Hematopoietic multipotent progenitor cell treated with erythropoietin and hydrocortisone succinate and interleukin-3 and kit ligand, for 8 days (in vitro differentiated cells): ENCODE results near the gene RANBP3.
"Not testable (repeated sequence)": the region's sequence is repeated elsewhere in the genome, so short reads cannot be mapped to it uniquely, and the experiment has no call there.

Experiments used
- DNase-seq: peaks from one replicate; pipeline ENCODE4 v3.0.0-alpha.2; 2015

The RANBP3 gene

DNA sequence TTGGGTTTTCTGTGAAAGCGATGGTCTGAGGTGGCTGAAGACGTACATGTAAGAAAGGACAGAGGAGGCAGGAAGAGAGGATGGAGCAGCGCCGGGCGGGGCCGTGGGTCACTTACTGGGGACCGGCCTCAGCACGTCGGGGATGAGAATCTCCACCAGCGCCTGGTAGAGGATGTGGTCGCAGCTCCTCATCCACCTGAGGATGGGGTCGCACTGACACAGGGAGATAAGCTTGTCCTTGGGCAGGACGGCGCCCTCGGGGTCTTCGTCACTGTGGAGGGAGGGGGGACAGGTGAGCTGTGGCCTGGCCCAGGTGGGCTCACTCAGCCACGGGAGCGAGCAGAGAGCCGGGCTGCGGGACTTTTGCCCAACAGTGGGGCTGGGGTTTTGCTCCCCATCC is 29.0 kb upstream of the RANBP3 start:
- DNase-seq: no peak

DNA sequence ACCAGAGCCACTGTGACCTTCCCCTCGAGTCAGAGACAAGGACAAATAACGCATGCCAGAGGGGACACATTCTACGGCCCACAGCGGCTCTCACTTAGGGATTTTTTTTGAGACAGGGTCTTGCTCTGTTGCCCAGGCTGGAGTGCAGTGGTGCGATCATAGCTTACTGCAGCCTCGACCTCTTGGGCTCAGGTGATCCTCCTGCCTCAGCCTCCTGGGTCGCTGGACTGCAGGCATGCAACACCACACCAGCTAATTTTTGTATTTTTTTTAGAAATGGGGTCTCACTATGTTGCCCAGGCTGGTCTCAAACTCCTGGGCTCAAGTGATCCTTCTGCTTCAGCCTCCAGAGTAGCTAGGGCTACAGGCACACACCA is 28.1 kb upstream of the RANBP3 start:
- DNase-seq: not testable (repeated sequence)

DNA sequence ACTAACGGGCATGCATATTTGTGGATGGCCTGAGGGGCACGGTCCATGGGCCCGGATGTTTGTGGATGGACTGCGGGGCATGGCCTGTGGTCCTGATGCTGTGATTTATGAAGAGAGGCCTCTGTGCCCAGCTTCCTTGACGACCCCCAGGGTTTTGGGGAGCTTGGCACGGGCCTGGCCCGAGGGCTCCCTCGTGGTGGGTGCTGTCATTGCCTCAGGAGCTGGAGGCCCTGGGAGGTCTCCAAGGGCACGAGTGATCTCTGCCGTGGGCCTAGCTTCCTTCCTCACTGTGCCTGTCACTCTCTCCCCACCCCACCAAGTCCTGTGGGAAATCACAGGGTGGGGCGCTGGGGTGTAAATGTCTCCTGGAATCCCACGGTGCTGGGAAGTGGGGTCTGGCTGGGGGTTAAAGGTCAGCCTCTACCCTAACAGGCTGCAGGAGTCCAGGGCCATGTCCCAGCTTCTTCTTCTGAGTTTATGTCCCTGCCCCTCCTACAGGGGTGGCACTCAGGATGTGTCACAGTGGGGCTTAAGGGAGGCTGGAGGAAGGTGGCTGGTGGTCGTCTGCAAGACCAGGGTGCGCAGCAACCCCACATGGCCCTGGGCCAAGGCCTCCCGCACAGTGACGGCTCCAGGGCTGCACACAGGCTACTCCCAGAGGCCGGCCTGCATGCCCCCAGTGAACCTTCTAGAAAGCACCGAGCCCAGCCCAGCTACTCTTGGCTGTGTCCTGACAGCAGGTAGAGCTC is 27.6 kb upstream of the RANBP3 start:
- DNase-seq: no peak

DNA sequence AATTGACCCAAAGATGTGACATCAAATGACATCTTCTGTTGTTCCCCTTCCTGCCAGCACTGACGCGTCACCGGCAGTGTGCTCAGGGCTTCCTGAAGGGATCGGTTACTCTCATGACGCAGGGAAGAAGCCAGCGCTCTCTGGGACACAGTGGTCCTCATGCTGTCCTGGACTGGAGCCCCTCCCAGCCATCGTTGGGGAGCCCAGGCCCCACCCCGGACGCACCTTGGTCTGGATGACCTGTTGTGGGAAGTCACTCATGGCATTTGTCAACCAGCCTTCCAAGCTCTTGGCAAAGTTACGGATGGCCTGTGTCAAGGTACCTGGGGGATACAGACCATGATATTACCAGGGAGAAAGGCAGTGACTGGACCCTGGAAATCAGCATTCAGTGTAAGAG is 26.0 kb upstream of the RANBP3 start:
- DNase-seq: no peak

DNA sequence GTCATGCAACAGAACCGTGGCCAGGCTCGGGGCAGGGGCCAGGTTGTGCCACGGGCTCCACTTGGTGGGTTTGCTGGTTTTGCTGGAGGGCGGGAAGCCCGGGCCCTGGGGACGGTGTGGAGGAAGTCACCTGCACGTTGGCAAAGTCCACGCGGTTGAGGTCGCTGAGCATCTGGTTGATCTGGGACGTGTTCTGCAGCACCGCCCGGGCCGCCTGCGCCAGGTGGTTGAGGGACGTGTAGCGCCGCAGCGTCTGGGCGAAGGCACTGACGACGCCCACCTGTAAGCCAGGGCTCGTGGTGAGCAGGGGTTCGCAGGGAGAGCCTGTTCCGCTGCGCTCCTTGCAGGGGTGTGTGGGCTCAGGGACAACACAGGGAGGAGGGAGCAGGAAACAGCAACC is 24.7 kb upstream of the RANBP3 start:
- DNase-seq: no peak

DNA sequence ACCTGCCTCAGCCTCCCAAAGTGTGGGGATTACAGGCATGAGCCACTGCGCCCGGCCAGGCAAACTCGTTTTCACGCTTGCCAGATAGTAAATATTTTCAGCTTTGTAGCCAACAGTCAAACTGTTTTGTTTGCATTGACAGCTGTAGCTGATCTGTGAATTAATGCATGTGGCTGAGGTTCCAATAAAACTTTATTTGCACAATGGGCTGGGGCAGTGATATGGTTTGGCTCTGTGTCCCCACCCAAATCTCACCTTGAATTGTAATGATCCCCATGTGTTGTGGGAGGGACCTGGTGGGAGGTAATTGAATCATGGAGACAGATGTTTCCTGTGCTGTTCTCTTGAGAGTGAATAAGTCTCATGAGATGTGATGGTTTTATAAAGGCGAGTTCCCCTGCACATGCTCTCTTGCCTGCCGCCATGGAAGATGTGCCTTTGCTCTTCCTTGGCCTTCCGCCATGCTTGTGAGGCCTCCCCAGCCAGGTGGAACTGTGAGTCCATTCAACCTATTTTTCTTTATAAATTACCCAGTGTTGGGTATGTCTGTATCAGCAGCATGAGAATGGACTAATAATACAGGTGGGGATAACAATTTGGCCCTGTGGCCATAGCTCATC is 22.4 kb upstream of the RANBP3 start:
- no peak for DNase-seq

DNA sequence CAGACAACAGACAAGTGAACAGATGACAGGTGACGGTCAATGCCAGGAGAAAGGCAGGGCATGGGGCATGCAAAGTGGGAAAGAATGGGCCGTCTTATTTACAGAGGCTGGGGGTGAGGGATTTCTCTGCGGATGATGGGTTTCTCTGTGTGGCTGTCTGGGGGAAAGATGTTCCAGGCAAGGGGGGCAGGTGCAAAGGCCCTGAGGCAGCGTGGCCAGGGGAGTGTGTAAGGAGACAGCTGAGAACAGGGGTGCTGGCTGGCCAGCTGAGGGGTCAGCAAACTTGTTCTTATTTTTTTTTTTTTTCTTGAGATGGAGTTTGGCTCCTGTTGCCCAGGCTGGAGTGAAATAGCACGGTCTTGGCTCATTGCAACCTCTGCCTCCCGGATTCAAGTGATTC is 21.8 kb upstream of the RANBP3 start:
- no peak for DNase-seq

DNA sequence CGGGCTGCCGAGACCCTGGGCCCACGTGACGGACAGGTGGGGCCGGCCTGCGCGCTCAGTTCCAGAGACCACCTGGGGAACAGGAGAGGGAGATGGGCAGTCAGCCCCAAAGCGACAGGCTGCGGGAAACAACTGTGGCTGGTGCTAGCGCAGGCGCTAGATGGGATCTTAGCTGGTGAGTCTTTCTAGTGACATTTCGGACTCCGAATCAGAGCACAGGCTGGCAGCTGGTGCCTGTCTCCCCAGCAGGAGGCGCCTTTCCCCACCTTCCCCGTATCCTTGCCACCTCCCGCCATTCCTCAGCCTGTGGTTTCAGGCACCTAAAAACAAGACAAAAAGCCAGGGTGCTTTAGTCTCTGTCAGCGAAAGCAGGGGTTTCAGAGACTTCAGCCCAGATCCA is 19.4 kb upstream of the RANBP3 start:
- no peak for DNase-seq

DNA sequence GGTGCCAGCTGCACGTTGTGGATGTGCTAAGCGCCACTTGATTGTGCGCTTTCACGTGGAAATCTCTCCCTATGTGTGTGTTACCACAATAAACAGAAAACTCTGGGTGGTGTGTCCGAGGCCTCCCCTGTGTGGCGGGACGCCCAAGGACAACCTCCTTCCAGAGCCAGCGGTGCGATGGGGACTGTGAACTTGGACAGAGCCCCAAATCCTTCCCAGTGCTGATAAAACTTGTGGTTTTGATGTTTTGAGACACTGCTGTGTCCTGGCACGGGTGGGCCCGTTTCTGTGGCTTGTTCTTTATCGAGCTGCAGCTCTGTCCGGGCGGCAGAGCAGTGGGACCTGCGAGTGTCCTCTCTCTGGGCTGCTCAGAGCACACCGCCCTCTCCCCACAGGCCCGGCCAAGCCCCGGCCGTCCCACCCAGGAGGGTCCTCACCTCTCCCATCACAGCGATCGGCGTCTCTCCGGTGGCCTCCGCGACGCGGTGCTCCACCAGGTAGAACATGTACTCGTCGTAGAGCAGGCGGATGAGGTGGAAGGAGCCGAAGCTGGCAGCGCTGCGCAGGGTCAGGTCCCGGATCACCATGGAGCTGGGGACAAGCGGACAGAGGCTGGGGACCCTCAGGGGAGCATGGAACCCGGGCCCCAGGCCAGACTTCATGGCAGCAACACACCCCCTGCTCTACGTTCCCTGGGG is 18.8 kb upstream of the RANBP3 start:
- DNase-seq: peak; percentile 74

DNA sequence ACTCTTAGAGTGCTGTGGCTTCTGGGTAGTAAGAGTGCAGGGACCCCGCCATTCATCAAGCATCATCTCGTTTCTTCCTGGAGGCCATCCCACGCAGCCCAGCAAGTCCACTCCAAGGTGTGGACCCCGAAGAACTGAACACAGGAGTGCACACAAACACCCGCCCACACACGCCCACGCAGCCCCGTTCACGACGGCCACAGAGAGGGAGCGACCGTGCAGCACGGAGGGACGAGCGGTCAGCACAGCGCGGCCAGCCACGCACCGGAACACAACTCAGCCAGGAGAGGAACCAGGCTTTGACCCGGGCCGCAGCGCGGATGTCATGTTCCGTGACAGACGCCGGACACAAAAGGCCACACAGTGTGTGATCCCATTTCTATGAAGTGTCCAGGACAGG is 18.2 kb upstream of the RANBP3 start:
- no peak for DNase-seq

DNA sequence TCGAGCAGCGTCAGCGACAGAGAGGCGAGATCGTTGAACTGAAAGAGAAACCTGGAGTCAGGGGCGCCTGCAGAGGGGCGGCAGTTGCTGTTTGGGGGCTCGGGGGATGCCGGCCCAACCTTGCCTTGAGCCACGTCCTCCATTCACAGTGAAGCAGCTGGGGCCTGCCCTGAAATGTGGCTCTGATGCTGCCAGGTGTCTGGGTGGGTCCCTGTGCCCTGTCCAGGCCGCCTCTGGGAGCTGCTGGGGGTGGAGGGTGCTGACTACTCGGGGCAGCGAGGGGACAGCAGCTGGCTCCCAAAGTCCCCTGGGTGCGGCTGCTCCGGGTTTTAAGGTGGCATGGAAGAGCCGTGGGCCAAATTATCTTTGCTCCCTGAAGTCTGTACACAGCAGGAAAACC is 17.7 kb upstream of the RANBP3 start:
- no peak for DNase-seq

DNA sequence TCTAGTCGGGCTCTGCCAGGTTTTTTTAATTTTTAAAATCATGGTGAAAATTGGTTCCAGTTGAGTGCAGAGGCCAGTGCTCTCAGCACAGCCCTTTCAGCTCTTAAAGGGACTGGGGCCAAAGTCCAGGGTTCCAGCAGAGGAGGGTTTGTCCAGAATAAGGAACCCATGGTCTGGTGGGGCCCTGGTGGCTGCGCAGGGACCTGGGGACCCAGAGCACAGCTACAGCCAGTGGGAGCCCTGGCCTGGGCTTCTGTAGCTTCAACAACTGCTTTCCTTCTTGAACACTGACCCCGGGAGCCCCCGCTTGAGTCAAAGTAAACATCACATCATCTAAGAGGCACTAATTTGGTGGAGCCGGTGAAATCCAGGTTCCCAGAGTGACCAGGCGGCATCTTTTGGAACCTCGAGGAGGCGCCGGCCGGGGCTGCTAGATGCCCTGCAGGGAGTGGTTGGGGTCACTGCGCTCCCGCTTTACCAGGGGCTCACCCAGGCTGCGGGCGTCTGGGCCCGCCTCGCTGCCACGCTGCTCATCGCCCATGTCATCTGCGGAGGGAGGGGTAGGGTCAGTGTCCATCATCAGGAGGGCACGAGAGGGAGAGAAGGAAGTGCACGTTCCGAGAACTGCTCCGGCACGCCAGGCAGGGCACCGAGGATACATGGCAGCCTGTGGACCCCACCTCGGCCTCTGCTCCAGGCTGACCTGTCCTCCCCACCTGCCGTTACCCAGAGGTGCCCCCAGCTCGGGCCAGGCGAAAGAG is 16.6 kb upstream of the RANBP3 start:
- no peak for DNase-seq

DNA sequence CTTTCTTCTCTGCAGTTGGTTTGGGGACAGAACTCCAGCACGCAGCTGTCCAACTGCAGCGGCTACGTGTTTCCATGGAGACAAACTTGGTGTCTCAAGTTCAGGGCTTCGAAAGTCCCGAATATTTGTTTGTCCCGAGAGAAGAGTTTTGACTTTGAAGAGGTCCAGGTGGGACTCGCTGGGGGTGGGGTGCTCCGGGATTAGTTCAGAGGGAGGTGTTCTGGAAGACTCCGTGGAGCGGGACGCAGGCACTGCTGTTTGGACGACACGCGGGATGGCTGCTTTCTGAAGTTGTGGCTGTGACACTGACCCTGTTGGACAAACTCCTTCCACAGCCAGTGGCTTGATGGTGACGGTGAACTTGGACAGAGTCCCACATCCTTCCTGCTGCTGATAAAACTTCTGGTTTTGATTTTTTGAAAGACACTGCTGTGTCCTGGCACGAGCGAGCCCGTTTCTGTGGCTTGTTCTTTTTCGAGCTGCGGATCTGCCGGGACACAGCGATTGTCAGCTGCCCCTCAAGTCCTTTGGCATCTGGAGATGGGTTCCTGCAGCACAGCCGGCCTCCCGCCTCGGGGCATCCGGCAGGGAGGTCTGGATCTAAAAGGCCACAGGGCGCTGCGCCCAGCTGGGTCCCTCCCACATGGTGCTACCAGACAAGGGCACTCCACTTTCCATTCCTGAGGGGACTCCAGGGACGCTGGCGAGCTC is 15.9 kb upstream of the RANBP3 start:
- DNase-seq: peak; percentile 19

DNA sequence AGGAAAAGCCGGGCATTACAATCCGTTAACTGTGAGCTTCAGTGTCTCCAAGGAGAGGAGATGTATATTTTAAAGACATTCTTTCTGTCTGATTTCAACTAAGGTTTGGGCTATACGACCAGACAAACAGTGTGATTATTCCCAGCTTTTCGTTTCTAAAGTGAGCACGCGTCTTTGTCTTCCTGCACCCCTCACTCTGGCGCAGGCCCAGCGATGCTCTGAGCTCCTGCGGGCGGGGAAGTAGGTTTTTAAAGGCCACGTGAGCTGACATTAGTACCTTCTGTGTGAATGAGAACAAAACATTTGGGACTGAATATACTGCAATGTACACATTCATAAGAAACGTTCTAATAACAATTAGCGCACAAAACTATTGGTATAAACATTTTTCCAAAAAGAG is 15.3 kb upstream of the RANBP3 start:
- no peak for DNase-seq

DNA sequence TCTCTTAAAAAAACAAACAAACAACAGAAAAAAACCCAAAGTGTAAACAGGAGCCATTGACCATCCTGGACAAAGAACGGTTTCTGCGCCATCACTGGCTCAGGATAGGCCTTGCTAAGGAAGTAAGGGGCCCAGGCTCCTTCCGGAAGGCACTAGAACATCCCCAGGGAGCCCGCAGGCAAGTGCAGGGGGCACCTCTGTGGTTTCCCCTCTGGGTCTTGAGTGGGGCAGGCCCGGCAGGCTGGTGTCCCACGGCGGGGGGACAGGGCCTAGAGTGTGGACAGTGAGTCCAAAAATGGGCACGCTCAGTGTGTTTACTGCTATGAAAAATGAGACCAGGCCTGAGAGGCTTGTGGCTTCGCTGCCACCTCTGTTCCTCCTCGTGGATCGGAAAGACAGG is 14.8 kb upstream of the RANBP3 start:
- DNase-seq: no peak

DNA sequence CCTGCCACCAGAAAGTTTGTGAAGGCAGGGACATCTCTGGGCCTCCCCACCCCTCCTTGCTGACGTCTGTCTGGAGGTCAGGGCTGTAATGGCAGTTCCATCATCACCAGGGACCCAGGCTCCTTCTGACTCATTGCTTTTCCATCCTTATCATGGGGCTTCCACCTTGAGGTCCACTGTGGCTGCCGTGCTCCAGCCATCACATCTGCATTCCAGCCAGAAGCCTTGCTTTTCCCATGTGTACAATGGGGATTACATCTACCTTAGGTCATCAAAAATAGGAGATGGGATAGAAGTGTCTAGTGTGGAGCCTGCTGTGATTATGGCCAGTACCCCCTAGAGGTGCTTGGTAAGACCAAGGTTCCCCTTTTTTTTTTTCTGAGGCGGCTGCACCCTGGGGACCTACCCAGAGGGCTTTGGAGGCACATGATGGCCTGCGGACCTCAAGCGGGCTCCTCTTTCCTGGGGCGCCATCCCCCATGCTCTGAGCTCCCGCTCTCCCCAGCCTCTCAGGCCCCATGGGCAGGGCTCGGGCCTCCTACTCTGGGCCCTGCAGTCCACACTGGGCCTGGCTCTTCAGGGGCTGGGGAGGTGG is 13.4 kb upstream of the RANBP3 start:
- no peak for DNase-seq

DNA sequence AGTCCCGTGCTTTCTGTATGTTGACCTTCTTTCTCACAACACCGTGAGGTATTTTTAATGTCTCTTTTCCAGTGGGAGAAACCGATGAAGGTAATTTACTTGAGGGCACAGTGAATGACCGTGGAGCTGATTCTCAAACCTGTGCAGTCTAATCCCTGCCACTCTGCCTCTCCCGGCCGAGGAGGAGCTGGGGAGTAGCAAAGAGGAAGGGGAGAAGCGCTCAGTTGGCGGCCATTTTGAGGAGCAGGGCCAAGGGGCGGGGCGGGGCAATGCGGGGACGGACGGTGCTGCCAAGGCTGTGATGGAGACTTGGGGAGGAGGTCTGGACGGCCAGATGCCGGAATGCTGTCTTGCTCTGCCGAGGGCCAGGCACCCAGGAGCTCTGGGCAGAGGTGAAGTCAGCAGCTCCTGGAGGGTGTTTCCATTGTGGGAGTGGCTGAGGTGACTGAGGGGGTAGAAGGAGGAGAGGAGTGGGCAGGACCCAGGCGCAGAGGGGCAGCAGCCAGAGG is 12.4 kb upstream of the RANBP3 start:
- DNase-seq: no peak

DNA sequence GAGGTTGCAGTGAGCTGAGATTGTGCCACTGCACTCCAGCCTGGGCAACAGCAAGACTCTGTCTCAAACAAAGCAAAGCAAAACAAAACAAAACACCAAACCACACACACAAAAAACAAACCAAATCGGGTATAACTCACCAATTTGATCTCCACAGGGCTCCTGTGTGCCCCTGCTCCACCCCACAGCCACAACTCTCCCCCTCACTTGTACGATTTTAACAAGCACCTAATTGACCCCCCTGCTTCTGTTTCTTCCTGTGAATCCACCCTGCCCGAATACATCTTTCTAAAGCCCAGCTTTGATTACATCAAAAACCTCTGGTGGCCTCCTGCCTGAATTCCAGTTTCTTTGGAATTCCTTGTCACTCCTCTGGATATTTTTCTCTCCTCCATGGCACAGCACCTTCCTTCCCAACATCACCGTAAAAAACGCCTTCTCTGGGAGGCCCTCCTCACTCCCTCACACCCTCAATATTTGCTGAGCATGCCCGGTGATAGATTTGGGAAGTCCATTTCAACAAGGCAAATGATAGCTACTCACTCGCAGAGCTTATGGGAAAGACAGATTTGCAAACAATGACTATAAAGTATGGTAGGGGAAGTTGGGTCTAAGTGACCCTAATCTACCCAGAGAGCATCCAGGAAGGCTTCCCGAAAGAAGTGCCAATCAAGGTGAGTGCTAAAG is 11.6 kb upstream of the RANBP3 start:
- DNase-seq: no peak

DNA sequence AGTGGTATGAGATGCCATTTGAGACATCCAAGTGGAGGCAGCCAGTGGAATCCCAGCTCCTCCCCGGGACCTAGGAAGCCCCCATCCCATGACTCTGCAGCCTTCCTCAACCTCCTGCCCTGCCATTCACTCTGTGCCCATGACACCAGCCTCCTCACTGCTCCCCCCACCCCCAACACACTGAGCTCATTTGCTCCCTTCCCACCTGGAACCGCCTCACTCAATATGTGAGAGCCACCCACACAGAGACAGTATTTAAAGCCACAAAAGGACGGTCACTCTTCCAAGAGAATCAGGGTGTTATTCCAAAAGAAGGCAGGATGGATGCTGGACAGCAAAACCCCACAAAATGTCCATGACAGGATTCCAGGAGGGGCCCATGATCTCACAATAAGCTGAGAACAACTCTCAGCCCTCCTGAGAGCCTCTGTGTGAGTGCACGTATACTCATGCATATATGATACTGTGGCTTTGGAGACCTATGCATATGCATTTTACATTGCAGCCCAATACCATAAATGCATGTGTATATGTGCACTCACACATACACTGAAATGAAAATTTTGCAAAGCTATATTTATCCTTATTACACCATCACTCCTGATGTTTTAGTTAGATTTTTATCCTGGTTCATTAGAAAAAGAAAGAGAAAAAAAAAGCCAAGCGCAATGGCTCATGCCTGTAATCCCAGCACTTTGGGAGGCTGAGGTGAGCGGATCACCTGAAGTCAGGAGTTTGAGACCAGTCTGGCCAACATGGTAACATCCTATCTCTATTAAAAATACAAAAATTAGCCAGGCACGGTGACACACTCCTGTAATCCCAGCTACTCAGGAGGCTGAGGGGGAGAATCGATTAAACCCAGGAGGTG is 10.8 kb upstream of the RANBP3 start:
- no peak for DNase-seq

DNA sequence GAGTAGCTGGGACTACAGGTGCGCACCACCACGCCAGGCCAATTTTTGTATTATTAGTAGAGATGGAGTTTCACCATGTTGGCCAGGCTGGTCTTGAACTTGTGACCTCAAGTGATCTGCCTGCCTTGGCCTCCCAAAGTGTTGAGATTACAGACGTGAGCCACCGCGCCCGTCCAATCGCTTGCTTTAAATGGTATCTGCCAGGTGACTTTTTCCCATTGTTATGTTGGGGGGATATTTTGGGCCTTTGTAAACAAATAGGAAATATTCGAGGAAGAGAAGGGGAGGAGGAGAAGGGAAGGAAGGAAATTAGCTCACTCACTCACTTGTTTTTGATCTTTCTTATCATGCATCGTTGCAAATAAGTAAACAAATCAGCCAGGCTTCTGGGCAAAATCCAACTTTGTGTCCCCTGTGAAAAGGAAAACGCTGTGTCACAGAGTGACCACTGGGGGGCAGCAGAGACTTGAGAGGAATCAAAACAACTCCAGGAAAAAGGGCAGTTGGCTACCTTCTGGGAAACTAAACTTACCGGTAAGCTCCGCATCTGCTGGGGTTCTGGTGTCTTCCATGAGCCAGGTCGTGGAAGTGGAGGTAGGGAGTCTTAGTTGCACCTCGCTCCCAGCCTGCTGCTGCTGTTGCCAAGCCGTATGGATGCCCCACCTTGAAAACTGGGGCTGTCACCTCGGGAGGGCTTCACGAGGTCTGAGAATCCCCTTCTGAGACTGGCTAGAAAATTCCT is 9.3 kb upstream of the RANBP3 start:
- peak; percentile 82 for DNase-seq
